HepG2 (cell line): ENCODE measurements around the gene NECTIN2. TPM values are rescaled to one million over a fixed set of nuclear protein-coding genes. Genes with fewer than 3 reads are reported as not detected.

Source experiments
- HMGXB4 ChIP-seq, 2 experiments: sonication (generic) in 1 of 2; formaldehyde crosslinking in 1 of 2; IDR thresholded peaks; 2 replicates each; pipeline versions ENCODE4 v1.4.0 to v1.6.1; 2018 to 2020; ENCODE audit warnings: missing genetic modification reagents in 2 of 2, borderline replicate concordance in 1 of 2, low read depth in 1 of 2, mild to moderate bottlenecking in 1 of 2, missing biosample characterization in 1 of 2
- KDM2A ChIP-seq: sonication (generic); formaldehyde crosslinking; IDR thresholded peaks from 2 replicates; pipeline ENCODE4 v1.4.0; 2020; ENCODE audit warnings: low read depth, missing genetic modification reagents, borderline replicate concordance
- MEF2D ChIP-seq: sonication (generic); formaldehyde crosslinking; IDR thresholded peaks from 2 replicates; pipeline ENCODE4 v1.5.1; 2020; ENCODE audit warnings: mild to moderate bottlenecking, missing genetic modification reagents
- NFAT5 ChIP-seq: sonication (generic); formaldehyde crosslinking; IDR thresholded peaks from 2 replicates; pipeline ENCODE4 v1.4.0; 2020; ENCODE audit warnings: missing genetic modification reagents
- RXRA ChIP-seq: sonication (generic); formaldehyde crosslinking; IDR thresholded peaks from 2 replicates; pipeline ENCODE4 v1.5.1; 2020; ENCODE audit warnings: missing genetic modification reagents
- SIN3A ChIP-seq: IDR thresholded peaks from 2 replicates; pipeline ENCODE4 v1.6.1; 2011; ENCODE audit warnings: low read depth, mild to moderate bottlenecking, control low read depth, low read length, borderline replicate concordance
- TRAFD1 ChIP-seq: sonication (generic); formaldehyde crosslinking; IDR thresholded peaks from 2 replicates; pipeline ENCODE4 v1.5.1; 2020; ENCODE audit warnings: missing genetic modification reagents, mild to moderate bottlenecking, borderline replicate concordance
- ZNF142 ChIP-seq: sonication (generic); formaldehyde crosslinking; IDR thresholded peaks from 2 replicates; pipeline ENCODE4 v1.4.0; 2020; ENCODE audit warnings: missing genetic modification reagents
- ZNF33B ChIP-seq: sonication (generic); formaldehyde crosslinking; IDR thresholded peaks from 2 replicates; pipeline ENCODE4 v1.5.1; 2020; ENCODE audit warnings: mild to moderate bottlenecking, missing genetic modification reagents
- ZNF501 ChIP-seq: sonication (generic); formaldehyde crosslinking; IDR thresholded peaks from 2 replicates; pipeline ENCODE4 v1.5.1; 2020; ENCODE audit warnings: mild to moderate bottlenecking, moderate library complexity, missing genetic modification reagents
- ZNF878 ChIP-seq: sonication (generic); formaldehyde crosslinking; IDR thresholded peaks from 2 replicates; pipeline ENCODE4 v1.8.1; 2023; ENCODE audit warnings: mild to moderate bottlenecking, missing genetic modification reagents, moderate library complexity
- polyA plus RNA-seq, 8 experiments: library from polyadenylated mRNA; depleted of rRNA in 3 of 8; stranded (reverse) in 7 of 8; unstranded in 1 of 8; fragments of >200 nt; fragmentation: Illumina TruSeq in 4 of 8; extraction: Trizol in 4 of 8; gene quantifications; 2 replicates each; pipeline versions ENCODE4 v1.2.1 to v1.2.3, GENCODE V29; 2011 to 2016; ENCODE audit warnings: low read depth in 4 of 8, missing spikeins in 1 of 8, mixed read lengths in 1 of 8; ENCODE audit not compliant: insufficient read depth in 1 of 8
- total RNA-seq, 5 experiments: library from RNA; depleted of rRNA; stranded (reverse); fragments of >200 nt; fragmentation: Illumina TruSeq; extraction: Trizol; gene quantifications; 2 replicates each; pipeline ENCODE4 v1.2.3, GENCODE V29; 2016; ENCODE audit warnings: low read depth in 1 of 5

Gene NECTIN2
- total and polyA plus RNA-seq, 2 of the 13 experiments (the other 11 are each of a cell fraction or from before 2014, with no cell fraction given), result 75.4 to 114 TPM

GRCh38 chr19:44914433-44915206, 68.5 kb downstream of the NECTIN2 start, which contains the start of gene APOC1 (continued):
- TF ChIP-seq ZNF142 (CRISPR knock-in tag) (peak; percentile 43; the same call in 1 of the 2 replicates), SIN3A (peak; percentile 46; the same call in 1 of the 2 replicates), TRAFD1 (CRISPR knock-in tag) (0 out of 2 replicates have a peak, but pooled peaks have one; percentile 70), ZNF33B (0 out of 2 replicates have a peak, but pooled peaks have one; percentile 52), KDM2A (CRISPR knock-in tag) (peak; percentile 18; the same call in 1 of the 2 replicates), NFAT5 (CRISPR knock-in tag) (0 out of 2 replicates have a peak, but pooled peaks have one; percentile 15), HMGXB4 (CRISPR knock-in tag; IDR thresholded peaks at IDR 0.05; ENCODE audit: borderline replicate concordance in 1 of 2, low read depth in 1 of 2) (peak in 1 of 2 experiments; percentile 79; a peak in 3 of 4 replicates), ZNF878 (CRISPR knock-in tag) (0 out of 2 replicates have a peak, but pooled peaks have one; percentile 45), ZNF501 (0 out of 2 replicates have a peak, but pooled peaks have one; percentile 3), RXRA (peak; percentile 70; the same call in 1 of the 2 replicates), MEF2D (CRISPR knock-in tag) (peak; percentile 25; the same call in 1 of the 2 replicates)
